GM21619 (cell line): Measurements from ENCODE around the gene THSD7A.

Experiments used
- ATAC-seq: cut with Tn5 transposase; IDR thresholded peaks from one replicate; pipeline ENCODE4 v1.9.1; 2021; ENCODE audit not compliant: unreplicated experiment

THSD7A gene

GRCh38 chr7:11811709-11812108 lies 20.3 kb downstream of the THSD7A start:
- ATAC-seq: no peak

GRCh38 chr7:11810043-11810625 lies 21.9 kb downstream of the THSD7A start:
- no peak for ATAC-seq

- ATAC-seq: no peak
Observed at GRCh38 chr7:11807000-11807399, 25.0 kb downstream of the THSD7A start.

GRCh38 chr7:11804621-11805020 lies 27.4 kb downstream of the THSD7A start:
- no peak for ATAC-seq

GRCh38 chr7:11795231-11795630 lies 36.8 kb downstream of the THSD7A start:
- no peak for ATAC-seq

GRCh38 chr7:11792166-11792565 lies 39.8 kb downstream of the THSD7A start:
- no peak for ATAC-seq

- ATAC-seq: no peak
Observed at GRCh38 chr7:11788568-11788967, 43.4 kb downstream of the THSD7A start.

GRCh38 chr7:11787534-11787933 lies 44.5 kb downstream of the THSD7A start:
- ATAC-seq: no peak

- ATAC-seq: no peak
Observed at GRCh38 chr7:11786186-11786585, 45.8 kb downstream of the THSD7A start.

- no peak for ATAC-seq
Observed at GRCh38 chr7:11784769-11785536, 47.0 kb downstream of the THSD7A start.

- no peak for ATAC-seq
Observed at GRCh38 chr7:11779864-11780674, 51.9 kb downstream of the THSD7A start.

- ATAC-seq: no peak
Observed at GRCh38 chr7:11776039-11776438, 56.0 kb downstream of the THSD7A start.

- ATAC-seq: no peak
Observed at GRCh38 chr7:11775401-11775800, 56.6 kb downstream of the THSD7A start.

GRCh38 chr7:11768263-11768662 lies 63.7 kb downstream of the THSD7A start:
- ATAC-seq: no peak

- no peak for ATAC-seq
Observed at GRCh38 chr7:11767148-11767547, 64.8 kb downstream of the THSD7A start.

GRCh38 chr7:11760372-11760771 lies 71.6 kb downstream of the THSD7A start:
- ATAC-seq: no peak

- ATAC-seq: no peak
Observed at GRCh38 chr7:11758627-11759111, 73.3 kb downstream of the THSD7A start.

GRCh38 chr7:11757153-11757552 lies 74.8 kb downstream of the THSD7A start:
- ATAC-seq: no peak

GRCh38 chr7:11754933-11755332 lies 77.1 kb downstream of the THSD7A start:
- no peak for ATAC-seq

- no peak for ATAC-seq
Observed at GRCh38 chr7:11754123-11754522, 77.9 kb downstream of the THSD7A start.

GRCh38 chr7:11753433-11753832 lies 78.6 kb downstream of the THSD7A start:
- no peak for ATAC-seq
